HG03354 (cell line): ENCODE results near the gene UBA1.

Experiments
- ATAC-seq: cut with Tn5 transposase; IDR thresholded peaks from one replicate; pipeline ENCODE4 v1.9.1; 2021; ENCODE audit warnings: mild to moderate bottlenecking; ENCODE audit not compliant: unreplicated experiment, poor library complexity, severe bottlenecking

UBA1 gene

DNA sequence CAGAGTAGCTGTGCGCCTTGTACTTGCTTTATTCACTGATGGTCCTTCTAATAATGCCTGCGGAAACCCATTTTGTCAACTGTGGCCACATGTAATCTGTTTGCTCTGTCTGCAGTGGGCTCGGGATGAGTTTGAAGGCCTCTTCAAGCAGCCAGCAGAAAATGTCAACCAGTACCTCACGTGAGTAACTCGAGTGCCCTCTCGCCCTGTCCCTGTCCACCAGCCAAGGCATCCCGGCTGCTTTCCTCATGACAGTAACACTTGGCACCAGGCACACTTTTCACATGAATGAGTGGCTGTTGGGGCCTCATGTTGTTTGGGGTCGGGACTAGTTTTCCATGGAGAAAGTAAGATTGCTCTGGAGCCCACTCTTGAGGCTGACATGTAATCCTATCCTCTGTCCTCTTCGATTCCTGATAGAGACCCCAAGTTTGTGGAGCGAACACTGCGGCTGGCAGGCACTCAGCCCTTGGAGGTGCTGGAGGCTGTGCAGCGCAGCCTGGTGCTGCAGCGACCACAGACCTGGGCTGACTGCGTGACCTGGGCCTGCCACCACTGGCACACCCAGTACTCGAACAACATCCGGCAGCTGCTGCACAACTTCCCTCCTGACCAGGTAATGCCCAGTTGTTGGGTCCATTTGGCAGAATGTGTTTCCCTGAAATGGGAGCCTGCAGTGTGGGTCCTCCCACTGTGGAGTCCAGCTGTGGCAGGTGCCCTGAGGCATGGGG is 16.0 kb downstream of the UBA1 start:
- ATAC-seq = no peak

- ATAC-seq = no peak
Measured at GRCh38 chrX:47210661-47211425, 17.2 kb downstream of the UBA1 start.

DNA sequence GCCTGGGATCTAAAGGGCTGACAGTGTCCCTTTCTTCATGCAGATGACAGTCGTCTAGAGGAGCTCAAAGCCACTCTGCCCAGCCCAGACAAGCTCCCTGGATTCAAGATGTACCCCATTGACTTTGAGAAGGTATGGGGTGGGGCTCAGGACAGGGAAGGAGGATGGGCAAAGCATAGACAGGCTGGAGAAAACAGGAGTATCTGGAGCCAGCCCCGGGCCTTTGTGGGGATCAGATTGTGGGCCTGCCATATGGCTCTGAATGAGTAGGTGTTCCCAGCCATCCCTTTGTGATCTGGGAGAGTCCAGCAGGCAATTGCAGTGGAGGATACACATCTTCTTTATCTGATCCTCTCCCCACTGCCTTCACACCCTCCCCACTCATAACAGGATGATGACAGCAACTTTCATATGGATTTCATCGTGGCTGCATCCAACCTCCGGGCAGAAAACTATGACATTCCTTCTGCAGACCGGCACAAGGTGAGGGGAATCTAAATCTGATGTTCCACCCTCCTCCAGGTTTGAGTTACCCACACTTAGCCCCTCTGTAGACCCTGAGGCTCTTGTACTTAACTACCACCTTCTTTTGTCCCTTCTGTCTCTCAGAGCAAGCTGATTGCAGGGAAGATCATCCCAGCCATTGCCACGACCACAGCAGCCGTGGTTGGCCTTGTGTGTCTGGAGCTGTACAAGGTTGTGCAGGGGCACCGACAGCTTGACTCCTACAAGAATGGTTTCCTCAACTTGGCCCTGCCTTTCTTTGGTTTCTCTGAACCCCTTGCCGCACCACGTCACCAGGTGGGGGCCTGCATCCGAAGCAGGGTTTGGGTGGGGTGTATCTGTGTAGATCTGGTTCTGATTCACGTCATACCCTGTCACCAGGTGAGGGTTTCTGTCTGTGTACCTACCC is 19.0 kb downstream of the UBA1 start:
- ATAC-seq = no peak

GRCh38 chrX:47214435-47215077 is 20.9 kb downstream of the UBA1 start:
- no peak for ATAC-seq

DNA sequence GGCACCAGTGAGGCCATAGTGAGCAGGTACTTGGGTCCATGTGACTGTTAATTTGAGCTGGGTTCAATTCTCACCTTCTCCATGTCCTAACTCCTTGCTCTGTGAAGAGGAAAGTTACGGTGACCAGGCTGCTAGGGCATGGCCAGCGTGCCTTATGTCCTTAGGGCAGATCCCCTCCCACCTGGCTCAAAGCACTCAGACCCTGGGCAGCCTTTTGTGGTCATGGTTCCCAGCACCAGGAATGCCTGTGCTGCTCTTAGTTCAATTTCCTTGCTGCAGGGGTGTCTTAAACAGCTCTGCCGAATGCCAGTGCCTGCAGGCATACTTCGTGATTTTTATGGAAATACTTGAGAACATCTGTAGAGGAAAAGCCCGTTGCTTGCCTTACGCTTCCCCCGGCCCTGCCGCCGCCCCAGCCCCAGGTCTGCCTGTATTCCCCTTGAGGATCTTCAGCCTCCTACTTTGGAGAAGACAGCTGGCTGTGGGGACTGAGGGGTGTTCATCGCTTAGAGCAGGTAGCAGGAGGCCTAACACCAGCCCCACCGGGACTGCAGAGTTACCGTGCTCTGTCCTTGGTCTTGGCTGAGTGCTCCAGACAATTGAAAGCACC is 21.8 kb downstream of the UBA1 start:
- ATAC-seq = no peak

GRCh38 chrX:47216393-47216925 is 22.8 kb downstream of the UBA1 start:
- ATAC-seq = no peak

DNA sequence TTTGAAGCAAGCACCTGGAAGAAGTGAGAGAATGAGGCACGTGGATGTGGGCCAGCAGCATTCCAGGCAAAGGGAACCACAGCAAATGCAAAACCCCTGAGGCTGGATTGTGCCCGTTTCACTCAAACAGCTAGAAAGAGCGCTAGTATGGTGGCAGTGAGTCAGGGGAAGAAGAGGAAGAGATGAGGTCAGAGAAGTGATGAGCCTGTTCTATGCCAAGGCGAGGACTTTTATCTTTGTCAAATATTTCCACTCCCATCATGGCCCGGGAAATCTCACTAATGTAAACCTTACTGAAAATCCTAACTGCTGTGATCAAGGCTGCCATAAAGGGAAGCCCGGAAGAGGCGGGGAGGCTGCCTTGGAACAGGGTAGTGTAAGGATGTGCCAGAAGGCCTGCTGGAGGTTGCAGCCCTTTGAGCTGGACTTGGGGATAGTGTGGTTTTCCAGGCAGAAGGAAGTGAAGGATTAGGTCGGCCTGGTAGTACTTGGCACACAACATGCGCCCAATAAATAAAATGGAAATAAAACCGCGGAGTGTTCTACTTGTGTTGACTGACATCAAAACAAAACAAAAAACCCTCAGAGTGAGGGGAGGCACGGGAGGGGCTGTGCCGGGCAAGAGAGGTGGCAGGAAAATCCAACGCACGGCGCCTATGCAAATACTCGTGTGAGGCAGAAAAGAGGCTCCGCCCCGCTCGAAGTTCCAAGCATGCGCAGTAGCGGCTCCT is 23.7 kb downstream of the UBA1 start:
- ATAC-seq = no peak

DNA sequence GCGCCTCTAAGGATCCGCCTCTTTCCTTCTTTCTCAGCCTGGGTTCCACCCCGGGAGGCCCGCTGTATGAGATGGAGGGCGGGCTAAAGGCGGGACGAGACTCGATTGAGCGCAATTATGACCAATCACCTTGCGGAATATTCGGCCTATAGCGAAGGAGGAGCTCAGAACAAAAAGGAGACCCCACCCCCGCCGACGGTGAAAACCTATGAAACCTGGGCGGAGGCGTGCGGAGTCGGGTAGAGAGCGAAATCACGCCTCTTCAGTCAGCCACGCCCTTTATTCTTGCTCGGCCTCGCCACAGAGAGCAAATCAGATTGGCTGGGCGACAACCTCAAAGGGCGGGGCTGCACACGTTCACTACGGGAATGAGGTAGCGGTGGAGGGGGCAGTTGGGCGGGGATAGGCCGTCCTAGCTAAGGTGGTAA is 24.2 kb downstream of the UBA1 start:
- ATAC-seq = peak; percentile 88

DNA sequence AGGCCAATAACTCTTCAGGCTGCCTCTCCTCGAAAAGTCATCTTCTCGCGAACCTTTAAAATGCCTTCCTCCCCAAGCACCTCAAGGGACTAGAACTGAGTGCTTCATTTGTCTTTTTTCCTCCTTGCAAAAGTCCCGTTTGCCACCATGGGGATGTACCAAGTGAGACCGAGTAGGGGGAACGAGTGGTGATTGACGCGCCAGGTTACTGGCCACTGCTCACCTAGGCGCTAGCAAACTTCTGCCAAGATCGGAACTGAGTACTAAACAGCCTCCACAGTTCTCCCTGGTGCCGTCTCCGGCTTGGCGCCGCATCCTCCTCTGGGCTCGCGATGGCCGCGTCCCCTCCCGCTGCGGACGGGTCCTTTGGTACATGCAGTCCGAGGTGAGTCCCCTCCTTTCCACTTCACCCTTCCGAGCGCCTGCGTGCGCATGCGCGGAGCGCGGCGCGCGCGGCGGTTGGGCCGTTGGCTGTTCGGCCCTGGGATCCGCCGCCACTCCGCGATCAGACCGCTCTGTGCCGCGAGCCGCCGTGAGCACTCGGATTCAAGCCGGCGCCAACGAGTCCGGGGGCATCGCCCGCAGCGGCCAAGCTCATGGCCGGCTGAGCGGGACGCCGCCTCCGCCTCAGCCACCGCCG is 24.8 kb downstream of the UBA1 start, which contains the start of gene CDK16:
TSS of gene CDK16 (plus strand) at position 402 of the 640 bp plus-strand sequence. CDS start 4,877 bp downstream, outside the sequence.
- ATAC-seq = peak; percentile 52

- peak; percentile 3 for ATAC-seq
Measured at GRCh38 chrX:47218920-47219815, 25.5 kb downstream of the UBA1 start.

GRCh38 chrX:47221756-47222155 is 28.1 kb downstream of the UBA1 start:
- ATAC-seq = no peak

- ATAC-seq = no peak
Measured at GRCh38 chrX:47222751-47223350, 29.2 kb downstream of the UBA1 start.

GRCh38 chrX:47223476-47224250 is 30.0 kb downstream of the UBA1 start:
- ATAC-seq = no peak

- no peak for ATAC-seq
Measured at GRCh38 chrX:47224266-47224895, 30.8 kb downstream of the UBA1 start.

DNA sequence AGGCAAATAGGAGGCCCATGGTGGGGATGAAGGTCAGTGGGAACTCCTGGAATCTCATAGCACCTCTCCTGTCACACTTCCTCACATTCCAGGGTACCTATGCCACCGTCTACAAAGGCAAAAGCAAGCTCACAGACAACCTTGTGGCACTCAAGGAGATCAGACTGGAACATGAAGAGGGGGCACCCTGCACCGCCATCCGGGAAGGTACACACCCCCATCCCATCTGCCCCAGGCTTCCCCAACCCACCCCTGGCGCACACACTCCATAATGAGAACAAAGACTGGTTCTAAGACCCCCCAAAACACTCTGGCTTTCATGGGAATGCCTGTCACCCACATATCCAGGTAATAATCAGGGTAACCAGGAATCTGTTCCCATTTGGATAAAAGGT is 31.3 kb downstream of the UBA1 start:
- no peak for ATAC-seq
